Adipose tissue (tissue), 3 donors: Measurements from ENCODE around the gene WDR89. TPM values are rescaled to one million over a fixed set of nuclear protein-coding genes. Genes with fewer than 3 reads are reported as not detected.

ENCODE experiments used
- H3K27ac ChIP-seq: one replicate; pipeline ENCODE4 v1.5.1; 2013; ENCODE audit warnings: low read depth, low read length
- WGBS, 3 donors: extraction: QIAGEN DNeasy Blood & Tissue Kit; methylation state at CpG; one replicate each; pipeline ENCODE4 v1.1.7; 2013; 5-methylcytosine and 5-hydroxymethylcytosine counted together
- polyA plus RNA-seq, 3 donors: library from polyadenylated mRNA; stranded (reverse); fragments of 200-250 nt; gene quantifications; one replicate each; pipeline ENCODE4 v1.2.3, GENCODE V29; 2013
- donor health status: healthy with polysubstance abuse.
- donor health status: Bipolar disorder and iron deficiency.
- donor health status: healthy.

The WDR89 gene
- polyA plus RNA-seq, 3 donors = 3.5 to 4.6 (median 4.5) TPM

DNA sequence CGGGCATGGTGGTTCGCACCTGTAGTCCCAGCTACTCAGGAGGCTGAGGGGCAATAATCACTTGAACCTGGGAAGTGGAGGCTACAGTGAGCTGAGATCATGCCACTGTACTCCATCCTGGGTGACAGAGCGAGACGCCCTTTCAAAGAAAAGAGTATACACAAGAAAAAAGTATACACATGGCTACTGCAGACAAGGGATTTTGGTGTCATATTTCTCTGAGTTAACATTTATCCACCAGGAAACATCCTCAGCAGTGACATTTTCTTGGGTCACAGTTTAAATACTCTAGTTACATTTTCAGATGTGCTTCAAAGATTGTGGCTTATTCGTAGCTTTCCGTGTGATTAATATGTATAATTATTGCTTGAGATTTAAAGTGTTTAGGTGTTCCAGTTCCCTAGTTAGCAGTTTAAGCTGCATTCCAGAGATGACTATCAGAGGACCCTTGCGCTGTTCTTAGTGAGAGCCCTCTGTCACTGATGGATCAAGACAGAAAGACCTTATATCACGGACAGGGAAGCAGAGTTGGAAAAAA is 93.8 kb downstream of the WDR89 start:
- H3K27ac ChIP-seq = no peak overlapping the region
- WGBS, 3 donors = 56 to 74% (median 67%) methylated on average over 8 of the region's 8 CpGs

Other genes with a start within 250 kb of the WDR89 start
- 10 to 100 TPM in 1 of 3 donors, 1 to 10 TPM in 2; 4.3 to 14.2 (median 8.3) TPM for gene PPP2R5E, start 98.5 kb downstream of the WDR89 start, polyA plus RNA-seq
- 1 to 10 TPM; 4.8 to 7.3 (median 7.0) TPM for gene SGPP1, start 86.2 kb upstream of the WDR89 start, polyA plus RNA-seq
- 10 to 100 TPM; 25.3 to 39.6 (median 32.3) TPM for gene SYNE2, start 211.1 kb upstream of the WDR89 start, polyA plus RNA-seq